T-helper 2 cell (primary cell): ENCODE results near the gene GMIP.
"Not testable (repeated sequence)": the region's sequence is repeated elsewhere in the genome, so short reads cannot be mapped to it uniquely, and the experiment has no call there.

ENCODE experiments used
- DNase-seq, 5 experiments: peaks; one replicate each; pipeline versions ENCODE4 v3.0.0 to v3.0.0-alpha.2; 2012 to 2022
- total RNA-seq, 2 donors: gene quantifications; one replicate each; lab custom pipeline; 2026; lab: John Stamatoyannopoulos, UW

GMIP gene, protein sequence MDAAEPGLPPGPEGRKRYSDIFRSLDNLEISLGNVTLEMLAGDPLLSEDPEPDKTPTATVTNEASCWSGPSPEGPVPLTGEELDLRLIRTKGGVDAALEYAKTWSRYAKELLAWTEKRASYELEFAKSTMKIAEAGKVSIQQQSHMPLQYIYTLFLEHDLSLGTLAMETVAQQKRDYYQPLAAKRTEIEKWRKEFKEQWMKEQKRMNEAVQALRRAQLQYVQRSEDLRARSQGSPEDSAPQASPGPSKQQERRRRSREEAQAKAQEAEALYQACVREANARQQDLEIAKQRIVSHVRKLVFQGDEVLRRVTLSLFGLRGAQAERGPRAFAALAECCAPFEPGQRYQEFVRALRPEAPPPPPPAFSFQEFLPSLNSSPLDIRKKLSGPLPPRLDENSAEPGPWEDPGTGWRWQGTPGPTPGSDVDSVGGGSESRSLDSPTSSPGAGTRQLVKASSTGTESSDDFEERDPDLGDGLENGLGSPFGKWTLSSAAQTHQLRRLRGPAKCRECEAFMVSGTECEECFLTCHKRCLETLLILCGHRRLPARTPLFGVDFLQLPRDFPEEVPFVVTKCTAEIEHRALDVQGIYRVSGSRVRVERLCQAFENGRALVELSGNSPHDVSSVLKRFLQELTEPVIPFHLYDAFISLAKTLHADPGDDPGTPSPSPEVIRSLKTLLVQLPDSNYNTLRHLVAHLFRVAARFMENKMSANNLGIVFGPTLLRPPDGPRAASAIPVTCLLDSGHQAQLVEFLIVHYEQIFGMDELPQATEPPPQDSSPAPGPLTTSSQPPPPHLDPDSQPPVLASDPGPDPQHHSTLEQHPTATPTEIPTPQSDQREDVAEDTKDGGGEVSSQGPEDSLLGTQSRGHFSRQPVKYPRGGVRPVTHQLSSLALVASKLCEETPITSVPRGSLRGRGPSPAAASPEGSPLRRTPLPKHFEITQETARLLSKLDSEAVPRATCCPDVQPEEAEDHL
- total RNA-seq: 107 to 115 reads per million in 2 donors

DNA sequence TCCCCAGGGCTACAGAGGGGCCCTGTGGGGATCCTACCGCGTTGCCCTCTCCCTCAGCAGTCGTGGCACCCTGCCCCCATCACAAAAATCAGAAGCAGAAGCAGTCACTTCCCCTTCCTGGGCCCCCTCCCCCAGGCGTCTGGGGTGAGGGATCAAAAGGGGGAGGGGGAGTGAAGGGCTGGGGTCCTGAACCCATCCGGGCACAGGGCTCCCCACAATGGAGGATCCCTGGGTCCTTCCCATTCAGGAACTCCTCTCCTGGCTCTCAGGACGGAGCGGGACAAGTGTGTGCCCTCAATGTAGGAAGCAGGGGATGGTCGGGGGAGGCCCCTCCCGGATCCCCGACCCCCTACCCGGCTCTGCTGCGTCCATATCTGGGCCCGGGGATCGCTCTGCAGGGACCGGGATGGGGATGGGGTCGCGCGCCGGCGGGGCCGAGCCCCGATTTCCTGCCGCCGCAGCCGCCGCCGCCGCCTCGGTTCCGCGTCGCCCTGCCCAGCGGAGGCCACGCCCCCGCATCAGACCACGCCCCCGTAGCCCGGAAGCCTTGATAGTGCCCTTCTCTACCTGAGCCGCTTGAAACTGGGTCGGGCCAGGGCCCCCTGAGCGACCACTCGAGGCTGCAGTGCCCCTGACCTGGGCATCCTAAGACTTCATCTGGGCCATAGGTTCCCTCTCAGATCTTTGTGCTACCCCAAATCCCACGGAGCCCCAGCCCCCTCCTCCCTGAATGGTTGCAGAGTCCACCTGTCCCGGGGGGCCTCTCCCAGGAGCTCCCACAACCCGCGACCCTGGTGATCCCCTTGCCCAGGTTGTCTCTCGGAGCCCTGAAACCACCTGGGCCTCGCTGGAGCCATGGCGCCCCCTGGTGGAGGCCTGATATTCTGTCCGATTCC, at the start of gene GMIP:
Gene GMIP, minus strand, starts transcription at position 500 of the 896 bp plus-strand sequence. Its CDS starts 128 bp downstream, at position 372.
- DNase-seq: peak; percentile 72 to 90 (median 83)

DNA sequence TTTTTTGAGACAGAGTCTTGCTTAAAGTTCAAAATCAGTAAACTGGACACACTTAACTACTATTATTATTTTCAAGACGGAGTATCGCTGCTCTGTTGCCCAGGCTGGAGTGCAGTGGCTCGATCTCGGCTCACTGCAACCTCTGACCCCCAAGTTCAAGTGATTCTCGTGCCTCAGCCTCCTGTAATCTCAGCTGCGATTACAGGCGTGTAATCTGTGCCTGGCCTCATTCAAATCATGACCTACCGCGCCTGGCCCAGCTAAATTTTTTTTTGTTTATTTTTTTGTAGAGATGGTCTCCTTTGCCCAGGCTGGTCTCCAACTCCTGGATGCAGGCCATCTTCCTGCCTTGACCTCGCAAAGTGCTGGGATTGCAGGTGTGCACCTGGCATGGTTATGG, 48.2 kb upstream of the GMIP start:
- no peak for DNase-seq

DNA sequence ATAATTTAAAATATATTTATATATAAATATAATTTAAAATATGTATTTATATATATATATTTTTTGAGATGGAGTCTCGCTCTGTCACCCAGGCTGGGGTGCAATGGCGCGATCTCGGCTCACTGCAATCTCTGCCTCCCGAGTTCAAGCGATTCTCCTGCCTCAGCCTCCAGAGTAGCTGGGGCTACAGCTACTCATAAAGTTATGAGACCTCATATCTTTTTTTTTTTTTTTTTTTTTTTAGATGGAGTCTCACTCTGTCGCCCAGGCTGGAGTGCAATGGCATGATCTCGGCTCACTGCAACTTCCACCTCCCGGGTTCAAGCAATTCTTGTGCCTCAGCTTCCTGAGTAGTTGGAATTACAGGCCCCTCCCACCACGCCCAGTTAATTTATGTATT, 45.6 kb upstream of the GMIP start:
- peak in 1 of 5 experiments; percentile 31 for DNase-seq

DNA sequence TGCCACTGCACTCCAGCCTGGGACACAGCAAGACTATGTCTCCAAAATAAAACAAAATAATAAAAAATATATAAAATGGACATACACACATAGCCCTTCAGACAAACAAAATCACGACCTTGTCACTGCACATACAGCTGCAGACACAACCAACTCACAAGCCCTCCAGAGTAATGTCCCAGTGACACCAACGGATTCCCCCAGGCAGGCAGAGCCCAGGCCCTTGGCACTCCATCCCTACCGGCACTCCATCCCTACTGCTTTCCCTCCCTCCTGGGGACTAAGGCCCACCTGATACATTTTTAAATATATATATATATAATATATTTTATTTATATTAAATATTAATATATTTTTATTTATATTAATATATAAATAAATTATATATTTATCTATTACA, 43.6 kb upstream of the GMIP start:
- peak in 1 of 5 experiments; percentile 44 for DNase-seq

DNA sequence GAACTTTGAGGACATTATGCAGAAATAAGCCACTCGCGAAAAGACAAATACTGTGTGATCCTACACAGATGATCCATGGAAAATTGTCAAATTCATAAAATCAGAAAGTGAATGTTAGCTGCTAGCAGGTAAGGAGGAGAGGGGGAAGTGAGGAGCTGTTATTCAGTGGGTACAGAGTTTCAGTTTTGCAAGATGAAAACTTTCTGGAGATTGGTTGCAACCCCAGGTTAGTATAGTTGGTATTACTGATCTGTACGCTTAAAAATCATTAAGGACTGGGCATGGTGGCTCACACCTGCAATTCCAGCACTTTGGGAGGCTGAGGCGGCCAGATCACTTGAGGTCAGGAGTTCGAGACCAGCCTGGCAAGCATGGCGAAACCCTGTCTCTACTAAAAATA, 43.1 kb upstream of the GMIP start:
- no peak for DNase-seq

DNA sequence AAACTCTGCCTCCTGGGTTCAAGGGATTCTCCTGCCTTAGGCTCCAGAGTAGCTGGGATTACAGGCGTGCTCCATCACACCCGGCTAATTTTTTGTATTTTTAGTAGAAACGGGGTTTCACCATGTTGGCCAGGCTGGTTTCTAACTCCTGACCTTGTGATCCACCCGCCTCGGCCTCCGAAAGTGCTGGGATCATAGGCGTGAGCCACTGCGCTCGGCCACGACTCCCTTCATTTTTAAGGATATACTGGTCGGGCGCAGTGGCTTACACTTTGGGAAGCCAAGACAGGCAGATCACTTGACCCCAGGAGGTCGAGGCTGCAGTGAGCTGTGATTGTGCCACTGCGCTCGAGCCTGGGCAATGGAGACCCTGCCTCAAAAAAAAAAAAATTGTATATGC, 42.7 kb upstream of the GMIP start:
- DNase-seq: not testable (repeated sequence)

DNA sequence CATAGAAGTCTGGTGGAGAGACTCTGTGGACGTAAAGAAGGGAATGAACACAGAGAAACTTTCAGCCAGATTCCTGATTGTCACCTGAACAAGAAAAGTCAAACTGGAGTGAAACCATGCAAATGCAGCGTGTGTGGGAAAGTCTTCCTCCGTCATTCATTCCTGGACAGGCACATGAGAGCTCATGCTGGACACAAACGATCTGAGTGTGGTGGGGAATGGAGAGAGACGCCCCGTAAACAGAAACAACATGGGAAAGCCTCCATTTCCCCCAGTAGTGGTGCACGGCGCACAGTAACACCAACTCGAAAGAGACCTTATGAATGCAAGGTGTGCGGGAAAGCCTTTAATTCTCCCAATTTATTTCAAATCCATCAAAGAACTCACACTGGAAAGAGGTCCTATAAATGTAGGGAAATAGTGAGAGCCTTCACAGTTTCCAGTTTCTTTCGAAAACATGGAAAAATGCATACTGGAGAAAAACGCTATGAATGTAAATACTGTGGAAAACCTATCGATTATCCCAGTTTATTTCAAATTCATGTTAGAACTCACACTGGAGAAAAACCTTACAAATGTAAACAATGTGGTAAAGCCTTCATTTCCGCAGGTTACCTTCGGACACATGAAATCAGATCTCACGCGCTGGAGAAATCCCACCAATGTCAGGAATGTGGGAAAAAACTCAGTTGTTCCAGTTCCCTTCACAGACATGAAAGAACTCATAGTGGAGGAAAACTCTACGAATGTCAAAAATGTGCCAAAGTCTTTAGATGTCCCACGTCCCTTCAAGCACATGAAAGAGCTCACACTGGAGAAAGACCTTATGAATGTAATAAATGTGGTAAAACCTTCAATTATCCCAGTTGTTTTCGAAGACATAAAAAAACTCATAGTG, 36.0 kb upstream of the GMIP start:
- DNase-seq: no peak

DNA sequence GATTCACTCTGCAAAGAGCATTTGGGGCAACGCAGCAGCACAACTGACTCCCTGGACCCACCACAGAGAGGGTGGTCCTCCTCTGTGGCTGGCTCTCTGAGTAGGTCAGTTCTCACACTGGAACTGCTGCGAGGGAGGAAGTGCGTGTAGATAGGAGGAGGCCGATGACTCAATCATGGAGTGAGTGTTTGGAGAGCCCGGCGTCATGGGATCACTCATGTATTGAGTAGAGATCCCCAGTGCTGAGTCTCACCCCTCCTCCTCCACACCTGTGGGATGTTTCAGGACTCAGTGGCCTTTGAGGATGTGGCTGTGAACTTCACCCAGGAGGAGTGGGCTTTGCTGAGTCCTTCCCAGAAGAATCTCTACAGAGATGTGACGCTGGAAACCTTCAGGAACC, 34.1 kb upstream of the GMIP start:
- no peak for DNase-seq

DNA sequence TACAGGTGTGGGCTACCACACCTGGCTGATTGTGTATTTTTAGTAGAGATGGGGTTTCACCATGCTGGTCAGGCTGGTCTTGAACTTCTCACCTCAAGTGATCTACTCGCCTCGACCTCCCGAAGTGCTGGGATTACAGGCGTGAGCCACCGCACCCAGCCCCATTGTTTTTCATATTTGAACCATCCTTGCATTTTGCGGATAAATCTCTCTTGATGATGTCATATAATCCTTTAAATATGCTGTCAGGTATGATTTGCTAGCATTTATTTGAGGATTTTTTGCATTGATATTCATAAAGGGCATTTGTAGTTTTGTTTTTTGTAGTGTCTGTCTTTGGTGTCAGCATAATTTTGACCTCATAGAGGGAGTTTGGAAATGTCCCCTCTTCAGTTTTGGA, 30.9 kb upstream of the GMIP start:
- no peak for DNase-seq

DNA sequence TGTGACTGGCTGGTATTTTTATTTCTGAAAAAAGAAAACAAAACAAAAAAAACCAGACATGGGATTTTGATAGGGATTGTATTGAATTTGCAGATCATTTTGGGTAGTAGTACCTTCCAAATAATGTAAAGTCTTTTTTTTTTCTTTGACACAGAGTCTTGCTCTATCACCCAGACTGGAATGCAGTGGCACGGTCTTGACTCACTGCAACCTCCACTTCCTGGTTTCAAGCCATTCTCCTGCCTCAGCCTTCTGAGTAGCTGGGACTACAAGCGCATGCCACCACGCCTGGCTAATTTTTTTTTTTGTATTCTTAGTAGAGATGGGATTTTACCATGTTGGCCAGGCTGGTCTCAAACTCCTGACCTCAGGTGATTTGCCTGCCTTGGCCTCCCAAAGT, 29.4 kb upstream of the GMIP start:
- DNase-seq: no peak

DNA sequence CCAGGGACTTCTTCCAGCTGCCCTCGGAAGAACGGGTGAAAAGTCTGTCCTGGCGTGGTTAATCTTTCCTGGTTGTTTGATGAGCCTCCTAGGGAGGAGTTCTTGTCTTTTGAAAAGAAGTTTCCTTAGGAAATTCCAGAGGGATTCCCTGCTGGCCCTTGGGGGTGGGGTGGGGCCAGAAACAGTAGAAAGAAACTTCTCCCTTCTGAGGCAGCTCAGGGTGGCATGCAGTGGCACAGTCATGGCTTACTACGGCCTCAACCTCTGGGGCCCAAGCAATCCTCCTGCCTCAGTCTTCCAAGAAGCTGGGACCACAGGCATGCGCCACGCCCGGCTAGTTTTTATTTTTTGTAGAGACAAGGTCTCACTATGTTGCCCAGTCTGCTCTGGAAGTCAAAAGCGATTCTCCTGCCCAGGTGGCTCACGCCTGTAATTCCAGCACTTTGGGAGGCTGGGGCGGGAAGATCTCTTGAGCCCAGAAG, 26.7 kb upstream of the GMIP start:
- DNase-seq: no peak

DNA sequence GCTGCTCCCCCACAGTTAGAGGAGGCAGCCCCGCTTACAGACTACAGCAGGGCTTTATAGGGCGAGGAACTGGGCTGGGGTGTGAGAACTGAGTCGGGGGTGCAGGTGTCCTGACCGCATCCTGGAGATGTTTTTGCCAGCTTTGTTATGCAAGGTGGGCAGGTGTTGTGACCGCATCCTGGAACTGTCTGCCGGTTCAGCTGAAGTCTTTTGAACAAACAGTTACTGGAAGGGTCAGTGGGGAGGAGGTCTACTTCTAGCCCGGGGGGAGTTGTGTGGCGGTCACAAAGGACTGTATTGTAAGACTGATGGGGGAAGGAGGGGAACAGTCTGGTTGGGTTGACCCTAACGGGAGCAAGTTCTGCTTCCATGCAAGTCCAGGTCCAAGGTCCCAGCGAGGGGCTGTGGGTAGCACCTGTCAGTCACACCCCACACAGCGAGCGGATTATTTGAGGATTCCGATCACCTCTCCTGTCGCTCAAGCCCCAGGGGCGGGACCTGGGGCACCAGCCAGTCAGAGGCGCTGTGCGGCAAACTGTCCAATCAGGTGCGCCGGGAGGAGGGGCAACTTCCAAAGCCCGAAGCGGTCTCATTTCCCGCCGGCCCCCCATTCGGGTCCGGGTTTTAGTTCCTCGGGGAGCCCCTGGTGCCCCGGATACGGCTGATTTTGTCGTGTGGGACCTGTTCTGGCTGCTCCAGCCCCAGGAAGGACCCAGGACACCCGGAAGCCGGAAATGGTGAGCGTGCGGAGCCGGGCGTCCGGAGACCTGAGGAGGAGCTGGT, 25.0 kb upstream of the GMIP start, which contains the start of gene ZNF101:
Gene ZNF101, plus strand, starts transcription at position 610 of the 783 bp plus-strand sequence. Its CDS starts 125 bp downstream, at position 735.
- peak; percentile 81 to 98 (median 89) for DNase-seq

DNA sequence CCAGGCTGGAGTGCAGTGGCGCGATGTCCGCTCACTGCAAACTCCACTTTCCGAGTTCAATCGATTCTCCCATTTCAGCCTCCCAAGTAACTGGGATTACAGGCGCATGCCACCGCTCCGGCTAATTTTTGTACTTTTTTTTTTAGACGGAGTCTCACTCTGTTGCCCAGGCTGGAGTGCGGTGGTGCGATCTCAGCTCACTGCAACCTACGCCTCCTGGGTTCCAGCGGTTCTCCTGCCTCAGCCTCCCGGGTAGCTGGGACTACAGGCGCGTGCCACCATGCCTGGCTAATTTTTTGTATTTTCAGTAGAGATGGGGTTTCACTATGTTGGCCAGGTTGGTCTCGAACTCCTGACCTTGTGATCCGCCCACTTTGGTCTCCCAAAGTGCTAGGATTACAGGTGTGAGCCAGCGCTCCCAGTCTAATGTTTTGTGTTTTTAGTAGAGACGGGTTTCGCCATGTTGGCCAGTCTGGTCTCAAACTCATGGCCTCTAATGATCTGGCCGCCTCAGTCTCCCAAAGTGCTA, 22.0 kb upstream of the GMIP start:
- not testable (repeated sequence) for DNase-seq

DNA sequence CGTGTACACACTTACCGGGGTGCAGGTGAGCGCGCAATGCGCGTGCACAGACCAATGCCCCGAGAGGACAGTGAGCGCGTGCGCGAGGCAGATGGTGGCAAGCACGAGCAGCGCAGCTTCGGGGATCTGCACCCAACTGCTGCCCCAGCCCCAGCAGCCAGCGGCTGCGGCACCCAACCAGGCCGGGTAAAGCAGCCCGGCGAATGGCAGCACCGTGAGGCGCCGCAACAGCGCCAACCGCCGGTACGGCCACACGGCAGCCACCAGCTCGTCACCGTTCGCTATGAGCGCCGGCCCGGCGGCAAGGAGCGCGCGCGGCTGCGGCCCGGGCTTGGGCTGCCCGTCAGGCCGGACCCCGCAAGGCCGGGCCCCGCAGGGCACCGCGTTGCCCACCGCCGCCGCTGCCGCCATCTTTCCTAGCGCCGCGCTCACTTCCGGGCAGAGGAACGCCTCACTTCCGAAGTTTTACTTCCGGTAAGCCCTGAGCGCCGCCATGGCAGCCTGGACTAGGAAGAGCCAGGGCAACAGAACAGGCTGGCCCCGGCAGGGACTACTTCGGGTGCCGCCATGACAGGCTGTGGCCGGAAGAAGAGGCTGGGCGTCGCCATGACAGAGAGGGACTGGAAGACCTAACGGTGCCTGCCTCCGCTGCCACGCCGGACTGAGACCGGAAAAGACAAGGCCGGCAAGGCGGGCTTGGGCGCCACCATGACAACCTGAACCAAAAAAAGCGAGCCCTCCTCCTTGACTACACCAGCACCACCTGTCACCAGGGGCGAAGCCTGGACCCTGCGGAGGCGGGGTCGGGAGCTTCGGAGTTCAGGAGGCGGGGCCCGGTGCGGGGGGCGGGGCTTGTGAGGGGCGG, 20.0 kb upstream of the GMIP start, which contains the start of gene ATP13A1:
Gene ATP13A1, minus strand, starts transcription at position 421 of the 865 bp plus-strand sequence. Its CDS starts 10 bp downstream, at position 411.
- DNase-seq: peak; percentile 83 to 99 (median 93)

DNA sequence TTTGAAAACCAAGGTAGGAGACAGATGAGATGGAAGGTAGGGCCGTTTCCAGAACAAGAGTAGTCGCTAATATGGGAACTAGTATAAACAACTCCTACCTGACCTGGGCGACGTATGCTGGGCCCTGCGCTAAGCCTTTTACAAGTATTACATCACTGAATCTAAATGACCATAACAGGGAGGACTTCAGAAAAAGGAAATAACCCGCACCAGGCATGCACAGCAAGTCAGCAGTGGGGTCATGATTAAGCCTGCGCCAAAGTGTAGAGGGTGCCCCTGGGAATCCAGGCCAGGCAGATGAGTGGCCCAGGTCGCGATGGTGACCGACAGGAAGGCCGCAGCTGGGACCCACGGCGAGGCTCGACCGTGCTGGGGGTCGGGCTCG, 19.4 kb upstream of the GMIP start:
- DNase-seq: no peak

DNA sequence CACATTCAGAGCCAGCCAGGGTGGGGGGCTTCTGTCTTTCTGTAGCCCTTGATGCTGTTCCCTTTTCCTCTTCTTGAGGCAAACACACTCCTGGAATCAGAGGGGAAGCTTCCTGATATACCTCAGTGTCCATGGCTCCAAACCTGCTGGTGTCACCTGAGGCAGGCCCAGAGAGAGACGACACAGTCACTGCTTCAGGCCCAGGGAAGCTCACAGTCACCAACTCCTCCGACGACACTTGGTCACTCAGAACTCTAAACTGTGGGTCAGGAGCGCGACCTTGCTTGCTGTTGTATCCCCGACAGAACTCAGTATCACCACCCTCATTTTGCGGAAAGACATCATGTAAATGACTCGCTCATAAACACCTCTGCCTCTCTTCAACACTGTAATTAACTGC, 18.9 kb upstream of the GMIP start:
- no peak for DNase-seq

DNA sequence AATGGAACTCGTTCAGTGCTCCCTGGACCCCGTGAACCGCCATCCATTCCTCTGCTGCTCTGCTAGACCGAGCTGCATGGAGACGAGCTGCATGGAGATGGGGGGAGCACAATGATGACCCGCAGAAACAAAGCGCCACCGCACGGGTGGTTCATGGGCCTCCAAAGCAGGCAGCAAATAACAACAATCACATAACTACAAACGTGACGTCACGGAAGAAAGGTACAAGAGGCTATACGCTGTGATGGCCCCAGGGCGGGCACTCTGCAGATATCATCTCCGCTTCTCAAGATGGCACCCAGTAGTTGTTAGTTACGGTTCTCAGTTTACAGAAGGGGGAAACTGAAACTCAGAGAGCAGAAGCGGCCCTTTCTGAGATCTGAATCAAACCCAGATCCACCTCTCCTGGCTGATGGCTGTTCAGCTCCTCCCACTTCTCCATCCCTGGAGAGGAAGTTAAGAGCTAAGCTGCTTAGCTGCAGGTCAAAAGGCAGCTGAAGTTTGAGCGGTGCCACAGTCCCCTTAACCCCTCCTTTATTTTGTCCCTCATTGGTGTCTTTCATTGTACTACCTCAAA, 18.3 kb upstream of the GMIP start:
- peak in 3 of 5 experiments; percentile 39 to 93 (median 52) for DNase-seq

DNA sequence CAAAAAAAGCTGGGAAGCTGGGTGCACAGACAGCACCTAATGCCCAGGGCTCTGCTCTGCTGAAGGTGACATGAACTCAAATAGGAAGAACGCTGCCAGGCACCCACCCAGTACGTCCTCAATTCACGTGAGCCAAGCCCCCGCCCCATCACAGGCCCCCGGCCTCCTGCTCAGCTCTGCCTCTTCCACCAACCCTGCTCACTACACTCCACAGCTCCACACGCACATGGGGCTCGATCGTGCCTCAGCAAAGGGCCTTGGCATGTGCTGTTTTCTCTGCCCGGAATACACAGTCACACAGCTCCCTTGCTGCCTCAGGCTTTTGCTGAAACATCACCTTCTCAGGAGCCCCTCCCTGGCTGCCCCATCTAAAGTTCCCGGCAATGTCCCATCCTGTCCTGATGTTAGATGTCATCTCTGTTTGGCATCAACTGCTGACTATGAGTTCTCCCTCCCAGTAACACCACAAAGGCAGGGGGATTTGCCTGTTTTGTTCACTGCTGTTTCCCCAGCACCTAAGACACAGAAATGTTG, 17.8 kb upstream of the GMIP start:
- DNase-seq: no peak
